Osteoblast (primary cell): ENCODE data around the gene TCF7L2. TPM values are rescaled to one million over a fixed set of nuclear protein-coding genes. Genes with fewer than 3 reads are reported as not detected.

Source experiments
- DNase-seq: peaks from one replicate; pipeline ENCODE4 v3.0.0; 2011; ENCODE audit warnings: low spot score, mixed read lengths; ENCODE audit not compliant: insufficient read length; ENCODE audit errors: missing footprints
- H2AFZ ChIP-seq: 2 replicates; pipeline ENCODE4 v1.6.0; 2011; ENCODE audit warnings: mild to moderate bottlenecking, low read length
- H3K27ac ChIP-seq: 2 replicates; pipeline ENCODE4 v1.5.1; 2011; ENCODE audit warnings: mild to moderate bottlenecking, low read depth, low read length, moderate library complexity
- H3K27me3 ChIP-seq: 2 replicates; pipeline ENCODE4 v1.6.0; 2012; ENCODE audit warnings: mild to moderate bottlenecking, control low read depth, inconsistent platforms, low read length, moderate library complexity; ENCODE audit not compliant: insufficient read depth
- H3K36me3 ChIP-seq: 2 replicates; pipeline ENCODE4 v1.5.1; 2011; ENCODE audit warnings: mild to moderate bottlenecking, low read length, control low read depth, moderate library complexity; ENCODE audit not compliant: insufficient read depth
- H3K4me1 ChIP-seq: 2 replicates; pipeline ENCODE4 v1.5.1; 2011; ENCODE audit warnings: mild to moderate bottlenecking, low read length, control low read depth, moderate library complexity; ENCODE audit not compliant: insufficient read depth
- H3K4me2 ChIP-seq: 2 replicates; pipeline ENCODE4 v1.6.0; 2011; ENCODE audit warnings: mild to moderate bottlenecking, low read length; ENCODE audit not compliant: insufficient read depth
- H3K4me3 ChIP-seq: fragments of 200-600 bp; sonication (generic); 3 replicates; pipeline ENCODE4 v1.5.1; 2012; ENCODE audit warnings: mild to moderate bottlenecking, low read length, inconsistent platforms; ENCODE audit not compliant: insufficient read depth
- H3K79me2 ChIP-seq: 2 replicates; pipeline ENCODE4 v1.6.0; 2012; ENCODE audit warnings: mild to moderate bottlenecking, low read length, control low read depth, inconsistent platforms; ENCODE audit not compliant: insufficient read depth
- H3K9me3 ChIP-seq: 2 replicates; pipeline ENCODE4 v1.5.1; 2011; ENCODE audit warnings: low read depth, low read length, control low read depth
- H4K20me1 ChIP-seq: 2 replicates; pipeline ENCODE4 v1.6.0; 2012; ENCODE audit warnings: mild to moderate bottlenecking, low read length, control low read depth; ENCODE audit not compliant: insufficient read depth
- total RNA-seq: library from RNA; depleted of rRNA; stranded (reverse); fragments of >200 nt; gene quantifications from 2 replicates; pipeline ENCODE4 v1.2.3, GENCODE V29; 2012
- TF ChIP-seq, protein P1 (sequence below): IDR thresholded peaks from 2 replicates; pipeline ENCODE4 v1.5.1; 2011; ENCODE audit warnings: mild to moderate bottlenecking, low read depth, low read length, moderate library complexity; ENCODE audit errors: extremely low read depth

Gene TCF7L2
- total RNA-seq, 1 donor, result 9.0 TPM

DNA sequence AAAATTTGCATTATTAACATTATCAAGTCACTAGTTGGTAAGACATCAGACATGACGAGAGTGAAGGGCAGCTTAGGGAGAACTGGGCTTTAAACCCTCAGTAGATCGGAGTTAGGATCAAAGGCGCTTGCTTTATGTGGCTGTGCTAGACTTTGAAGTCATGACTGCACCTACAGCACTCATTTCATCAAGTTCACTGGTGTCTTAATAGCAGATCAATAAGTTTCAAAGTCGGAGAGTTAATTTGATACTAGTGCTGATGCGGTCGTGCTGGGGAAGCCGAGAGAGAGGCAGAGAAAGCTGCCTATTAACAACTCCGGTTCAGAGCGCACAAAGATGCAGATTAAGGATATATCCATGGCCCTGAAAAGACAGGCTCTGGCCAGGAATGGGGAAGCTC, 172.9 kb downstream of the TCF7L2 start:
- Histone ChIP-seq H2AFZ (no peak overlapping the region), H3K4me1 (peaks cover 5% of the 10 kb centered on the region), H4K20me1 (peaks cover 18% of the 10 kb centered on the region)

DNA sequence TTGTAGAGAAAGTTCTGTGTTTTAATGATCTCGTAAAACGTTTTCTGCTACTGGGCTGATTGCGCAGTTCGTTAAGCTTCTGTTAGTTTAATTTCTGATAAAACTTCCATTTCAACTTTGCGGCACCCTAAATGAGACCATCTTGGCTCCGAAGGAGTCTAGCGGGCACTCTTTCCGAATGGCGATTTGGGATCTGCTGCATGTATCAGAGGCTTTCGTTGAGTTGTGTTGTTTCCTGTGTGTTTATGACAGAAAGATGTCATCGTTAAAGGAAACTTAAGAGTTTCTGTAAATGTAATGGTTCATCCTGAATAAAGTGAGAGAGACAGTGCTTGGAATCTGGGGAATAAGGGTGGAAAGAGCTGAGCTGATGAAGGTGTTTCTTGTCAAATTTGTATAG, 174.7 kb downstream of the TCF7L2 start:
- H3K4me2 ChIP-seq, result no peak overlapping the region
- H3K27me3 ChIP-seq, result no peaks in the 10 kb centered on the region
- no peak overlapping the region for H3K4me3 ChIP-seq
- no peak overlapping the region for H2AFZ ChIP-seq
- no peak for DNase-seq
- peaks cover 6% of the 10 kb centered on the region for H3K79me2 ChIP-seq
- no peaks in the 10 kb centered on the region for H3K9me3 ChIP-seq
- no peaks in the 10 kb centered on the region for H3K36me3 ChIP-seq
- no peak overlapping the region for H3K27ac ChIP-seq
- H4K20me1 ChIP-seq, result peaks cover 26% of the 10 kb centered on the region
- peaks cover 5% of the 10 kb centered on the region for H3K4me1 ChIP-seq
- TF ChIP-seq, protein P1, sequence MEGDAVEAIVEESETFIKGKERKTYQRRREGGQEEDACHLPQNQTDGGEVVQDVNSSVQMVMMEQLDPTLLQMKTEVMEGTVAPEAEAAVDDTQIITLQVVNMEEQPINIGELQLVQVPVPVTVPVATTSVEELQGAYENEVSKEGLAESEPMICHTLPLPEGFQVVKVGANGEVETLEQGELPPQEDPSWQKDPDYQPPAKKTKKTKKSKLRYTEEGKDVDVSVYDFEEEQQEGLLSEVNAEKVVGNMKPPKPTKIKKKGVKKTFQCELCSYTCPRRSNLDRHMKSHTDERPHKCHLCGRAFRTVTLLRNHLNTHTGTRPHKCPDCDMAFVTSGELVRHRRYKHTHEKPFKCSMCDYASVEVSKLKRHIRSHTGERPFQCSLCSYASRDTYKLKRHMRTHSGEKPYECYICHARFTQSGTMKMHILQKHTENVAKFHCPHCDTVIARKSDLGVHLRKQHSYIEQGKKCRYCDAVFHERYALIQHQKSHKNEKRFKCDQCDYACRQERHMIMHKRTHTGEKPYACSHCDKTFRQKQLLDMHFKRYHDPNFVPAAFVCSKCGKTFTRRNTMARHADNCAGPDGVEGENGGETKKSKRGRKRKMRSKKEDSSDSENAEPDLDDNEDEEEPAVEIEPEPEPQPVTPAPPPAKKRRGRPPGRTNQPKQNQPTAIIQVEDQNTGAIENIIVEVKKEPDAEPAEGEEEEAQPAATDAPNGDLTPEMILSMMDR, result no peak

More for the DNA sequence above, 172.9 kb downstream of the TCF7L2 start:
- H3K9me3 ChIP-seq, result no peaks in the 10 kb centered on the region
- no peak overlapping the region for H3K27ac ChIP-seq
- no peaks in the 10 kb centered on the region for H3K36me3 ChIP-seq
- TF ChIP-seq, protein P1, result no peak
- H3K4me3 ChIP-seq, result no peak overlapping the region
- peaks cover 3% of the 10 kb centered on the region for H3K79me2 ChIP-seq
- H3K27me3 ChIP-seq, result no peaks in the 10 kb centered on the region
- H3K4me2 ChIP-seq, result no peak overlapping the region
- no peak for DNase-seq

DNA sequence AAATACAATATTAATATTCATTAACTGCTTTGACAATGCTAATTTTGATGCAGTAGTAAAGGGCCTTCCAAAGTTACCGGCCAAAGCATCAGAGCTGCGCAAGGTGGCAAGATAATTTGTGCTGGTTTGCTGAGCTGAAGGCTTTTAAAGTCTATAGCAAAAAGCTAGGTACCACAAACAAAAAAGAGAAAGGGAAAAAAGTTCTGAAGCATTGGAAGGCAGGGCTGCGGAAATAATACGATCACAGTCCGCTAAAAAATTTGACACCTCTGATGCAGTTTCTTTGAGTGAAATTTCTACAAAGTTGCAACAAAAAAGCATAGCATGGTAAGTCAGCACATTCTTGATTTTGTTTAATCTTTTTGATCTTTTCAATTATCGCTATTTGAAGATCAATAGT, 175.6 kb downstream of the TCF7L2 start:
- H3K4me2 ChIP-seq, result peak overlapping the region; percentile 85
- H3K27ac ChIP-seq, result no peak overlapping the region
- no peak overlapping the region for H3K4me3 ChIP-seq
- H3K36me3 ChIP-seq, result no peaks in the 10 kb centered on the region
- H4K20me1 ChIP-seq, result peaks cover 29% of the 10 kb centered on the region
- H3K4me1 ChIP-seq, result peaks cover 5% of the 10 kb centered on the region
- no peak for DNase-seq
- TF ChIP-seq, protein P1, result no peak
- peaks cover 10% of the 10 kb centered on the region for H3K79me2 ChIP-seq
- H2AFZ ChIP-seq, result no peak overlapping the region
- H3K9me3 ChIP-seq, result no peaks in the 10 kb centered on the region
- H3K27me3 ChIP-seq, result no peaks in the 10 kb centered on the region

DNA sequence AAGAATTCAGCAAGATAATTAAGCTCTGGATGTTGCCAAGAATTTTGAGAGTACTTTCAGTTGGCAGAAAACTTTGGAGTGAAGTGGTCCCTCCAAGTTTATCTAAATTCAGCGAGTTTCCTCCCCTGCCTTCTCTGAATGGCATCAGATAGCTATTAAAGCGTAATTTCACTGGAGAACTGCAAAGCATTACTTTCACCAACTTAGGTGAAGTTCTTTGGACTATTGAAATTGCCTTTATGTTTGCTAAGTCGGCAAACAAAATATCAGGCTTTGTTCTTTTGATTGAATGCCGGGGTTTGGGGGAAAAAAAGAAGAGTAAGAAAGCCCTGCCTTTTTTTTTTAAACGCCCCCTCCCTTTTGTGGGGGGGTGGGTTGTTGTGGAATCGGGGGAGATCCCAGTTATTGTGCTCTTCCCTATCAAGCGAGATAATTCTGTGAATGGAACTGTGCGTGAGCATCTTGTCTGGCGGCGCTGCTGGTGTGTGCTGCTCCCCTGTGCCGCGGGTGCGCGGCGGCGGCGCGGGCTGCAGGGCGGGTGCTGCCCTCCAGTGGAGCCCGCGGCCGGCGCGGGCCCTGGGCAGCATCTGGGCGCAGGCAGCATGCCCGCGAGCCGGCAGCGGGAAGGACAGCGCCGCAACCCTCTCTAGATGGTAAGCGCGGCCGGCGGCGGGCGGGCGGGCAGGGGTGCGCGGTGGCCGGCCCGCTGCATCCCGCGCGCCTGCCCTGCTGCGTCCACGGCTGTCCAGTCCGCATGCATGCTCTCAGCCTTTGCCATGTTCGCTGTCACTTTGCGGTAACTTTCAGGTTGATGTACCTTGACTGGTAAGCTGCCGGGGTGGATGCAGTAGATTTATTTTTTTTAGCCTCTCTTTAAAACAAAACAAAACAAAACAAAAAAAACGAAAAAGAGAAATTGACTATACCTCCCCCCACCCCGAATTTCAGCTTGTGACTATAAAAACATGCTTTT, 176.5 kb downstream of the TCF7L2 start:
- H3K36me3 ChIP-seq, result no peaks in the 10 kb centered on the region
- H3K27ac ChIP-seq, result no peak overlapping the region
- peaks cover 10% of the 10 kb centered on the region for H3K79me2 ChIP-seq
- no peaks in the 10 kb centered on the region for H3K9me3 ChIP-seq
- H2AFZ ChIP-seq, result peak overlapping the region; percentile 54
- H3K4me1 ChIP-seq, result peaks cover 10% of the 10 kb centered on the region
- DNase-seq, result peak; percentile 95
- TF ChIP-seq, protein P1, result peak; percentile 48
- H3K4me3 ChIP-seq, result peak overlapping the region; percentile 68
- H4K20me1 ChIP-seq, result peaks cover 31% of the 10 kb centered on the region
- no peaks in the 10 kb centered on the region for H3K27me3 ChIP-seq
- H3K4me2 ChIP-seq, result peak overlapping the region; percentile 85
